ENCODE data around the gene RUNX1.
A peak's percentile ranks its signal among the peaks of the same experiment; 100 is the strongest.
"Not testable (repeated sequence)": the region's sequence is repeated elsewhere in the genome, so short reads cannot be mapped to it uniquely, and the experiment has no call there.

RUNX1 gene

DNA sequence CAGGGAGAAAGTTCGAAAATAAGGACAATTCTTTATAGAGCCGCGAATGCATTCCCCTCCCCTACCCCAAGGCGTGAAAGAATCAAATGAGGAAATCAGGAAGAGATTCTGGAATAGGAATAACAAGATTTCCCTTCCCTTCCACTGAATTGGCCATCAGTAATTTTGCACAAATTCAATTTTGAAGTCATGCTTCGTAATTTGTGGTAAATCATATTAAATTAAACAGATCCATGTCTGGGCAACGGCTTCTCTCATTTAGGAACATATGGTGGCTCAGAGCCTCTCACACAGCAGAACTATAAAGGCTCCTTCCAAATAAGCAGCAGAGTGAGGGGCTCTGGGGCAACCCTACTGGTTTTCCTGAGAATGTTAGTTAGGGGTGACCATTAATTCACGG, 227.4 kb downstream of the RUNX1 start:
- no peak for DNase-seq

DNA sequence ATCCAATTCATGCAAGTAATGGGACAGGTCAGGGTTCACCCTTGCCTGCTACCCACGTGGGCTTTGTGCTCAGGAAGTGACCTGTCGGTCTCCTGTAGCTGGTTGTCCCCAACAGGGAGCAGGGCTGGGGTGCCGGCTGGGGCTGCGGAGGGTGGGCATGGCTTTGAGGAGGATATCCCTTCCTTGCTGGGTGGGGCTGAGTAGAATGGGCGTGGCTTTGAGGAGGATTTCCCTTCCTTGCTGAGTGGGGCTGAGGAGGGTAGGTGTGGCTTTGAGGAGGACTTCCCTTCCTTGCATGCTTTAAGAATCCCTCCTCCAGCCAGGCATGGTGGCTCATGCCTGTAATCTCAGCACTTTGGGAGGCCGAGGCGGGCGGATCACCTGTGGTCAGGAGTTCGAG, 229.1 kb downstream of the RUNX1 start:
- DNase-seq, result peak in 1 of 2 experiments; percentile 15

DNA sequence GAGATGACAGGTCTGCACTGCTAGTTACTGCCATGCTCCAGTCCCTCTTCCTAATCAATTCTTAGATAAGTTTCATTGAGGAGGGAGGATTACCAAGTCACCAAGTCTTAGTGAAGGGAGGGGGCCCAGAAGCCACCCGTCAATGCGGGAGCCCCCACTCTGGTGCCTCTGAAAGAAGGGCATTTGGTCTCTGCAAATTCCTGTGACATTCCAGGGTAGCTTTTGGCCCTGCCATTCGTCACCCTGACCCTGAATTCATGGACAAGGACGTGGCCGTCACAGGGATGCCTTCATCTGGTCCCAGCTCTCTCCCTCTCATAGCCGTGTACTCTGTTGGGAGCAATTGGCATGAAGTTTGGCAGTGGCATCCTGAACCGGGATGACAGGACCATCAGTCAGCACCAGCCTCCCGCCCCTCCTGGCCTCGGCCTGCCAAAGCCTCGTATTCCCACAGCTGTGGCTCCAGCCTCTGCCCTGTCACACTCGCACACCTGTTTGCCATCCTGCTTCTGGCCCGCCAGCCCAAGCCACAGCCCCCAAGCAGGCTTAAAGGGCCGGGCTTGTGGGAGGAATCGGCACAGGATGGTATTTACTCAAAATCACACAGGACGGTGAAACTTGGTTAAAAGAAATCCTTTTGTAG, 229.6 kb downstream of the RUNX1 start:
- peak; percentile 10 to 14 for DNase-seq

DNA sequence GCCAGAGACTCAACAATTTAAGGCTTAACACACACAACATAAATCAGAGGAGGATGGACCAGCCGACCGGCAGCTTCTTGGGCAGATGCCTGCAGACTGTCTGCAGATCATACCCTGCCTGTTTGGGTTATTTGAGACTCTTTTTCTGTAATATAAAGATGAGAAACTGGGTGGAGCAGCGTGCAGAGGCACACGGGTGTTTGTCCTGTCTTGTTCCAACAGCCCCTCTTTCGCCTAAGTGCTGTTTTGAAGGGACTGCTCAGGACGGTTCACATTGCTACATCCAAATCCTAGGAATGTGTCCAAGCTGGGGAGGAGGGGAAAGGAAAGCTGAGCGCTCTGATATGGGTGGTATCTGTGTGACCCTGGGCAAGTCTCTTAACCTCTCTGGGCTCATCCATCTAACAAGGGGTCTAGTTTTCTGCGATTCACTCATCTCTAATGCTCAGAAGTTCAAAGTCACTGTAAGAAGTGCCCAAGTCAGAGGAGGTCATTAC, 230.4 kb downstream of the RUNX1 start:
- DNase-seq, result peak in 1 of 2 experiments; percentile 2

DNA sequence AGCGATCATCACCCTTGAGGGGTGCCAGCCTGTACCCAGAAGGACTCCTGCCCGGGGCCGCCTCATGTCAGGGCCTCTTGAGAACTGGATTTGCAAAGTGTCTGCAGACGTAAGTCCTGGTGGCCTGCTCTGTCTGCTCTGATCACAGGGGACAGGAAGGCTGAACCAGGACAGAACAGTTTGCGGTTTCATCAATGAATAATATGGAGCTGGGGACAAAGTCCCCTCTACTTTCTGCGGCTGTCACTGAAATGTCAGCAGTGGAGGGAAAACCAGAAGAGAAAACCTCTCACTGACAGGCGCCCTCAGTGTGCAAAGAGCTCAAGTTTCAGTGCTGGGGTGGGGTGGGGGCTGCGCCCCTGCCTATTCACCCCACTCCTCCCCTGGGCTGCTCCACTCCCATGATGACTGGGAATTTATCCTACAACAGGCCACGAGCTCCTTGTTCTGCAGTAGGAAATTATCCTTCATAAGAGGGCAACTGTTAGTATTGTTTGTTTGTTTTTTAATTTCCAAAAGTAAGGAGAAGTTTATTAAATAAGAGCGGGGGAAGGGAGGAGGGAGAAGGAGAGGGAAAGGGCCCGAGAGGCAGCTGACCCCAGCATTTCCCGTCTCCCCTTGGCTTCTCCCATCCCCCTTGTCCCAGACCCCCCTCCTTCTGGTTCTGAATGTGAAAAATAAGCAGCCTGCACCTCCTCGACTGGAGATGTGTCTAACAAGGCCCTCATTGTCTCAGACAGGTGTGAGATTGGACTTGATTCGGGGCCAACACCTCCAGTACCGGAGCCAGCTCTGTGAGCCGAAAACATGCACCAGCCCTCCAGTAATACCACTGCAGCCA, 231.1 kb downstream of the RUNX1 start:
- peak; percentile 6 to 8 for DNase-seq

DNA sequence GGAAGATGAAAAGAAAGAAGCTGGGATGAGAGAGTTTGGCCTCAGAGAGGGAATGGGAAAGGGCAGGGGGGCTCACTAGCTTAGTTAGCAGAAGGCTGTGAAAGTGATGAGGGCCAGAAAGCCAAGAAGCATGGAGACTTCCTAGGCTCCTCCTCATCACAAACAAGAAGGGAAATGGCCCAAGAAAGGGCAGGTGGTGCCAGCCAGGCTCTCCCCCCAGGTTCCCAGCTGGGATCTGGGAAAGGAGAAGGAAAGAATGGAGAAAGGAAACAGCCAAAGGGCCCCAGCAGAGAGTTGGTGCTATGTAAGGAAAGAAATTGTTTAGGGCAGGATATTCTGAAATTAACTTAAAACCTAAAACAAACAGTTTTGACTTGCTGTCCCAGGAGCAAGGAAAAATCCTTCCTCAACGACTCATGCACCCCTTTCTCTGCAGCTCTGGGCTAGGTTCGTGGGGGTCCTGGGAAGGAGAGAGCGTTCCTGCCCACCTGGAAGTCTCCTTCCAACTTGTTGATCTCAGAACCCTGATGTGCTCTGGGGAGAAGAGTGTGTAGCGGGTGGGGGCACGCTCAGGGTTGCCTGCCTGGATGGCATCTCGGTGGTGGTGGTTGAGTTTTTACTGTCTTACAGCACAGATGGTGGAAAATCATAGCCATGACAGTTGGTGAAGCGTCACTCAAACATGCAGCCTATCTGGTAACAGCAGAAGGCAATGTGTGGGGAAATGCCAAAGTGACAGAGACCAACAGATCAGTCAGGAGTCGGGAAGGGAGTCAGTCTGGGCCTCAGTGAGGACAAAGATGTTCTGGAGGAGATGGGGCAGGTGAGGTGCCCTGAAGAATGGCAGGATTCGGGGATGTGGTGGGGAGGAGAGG, 233.0 kb downstream of the RUNX1 start:
- DNase-seq, result no peak

DNA sequence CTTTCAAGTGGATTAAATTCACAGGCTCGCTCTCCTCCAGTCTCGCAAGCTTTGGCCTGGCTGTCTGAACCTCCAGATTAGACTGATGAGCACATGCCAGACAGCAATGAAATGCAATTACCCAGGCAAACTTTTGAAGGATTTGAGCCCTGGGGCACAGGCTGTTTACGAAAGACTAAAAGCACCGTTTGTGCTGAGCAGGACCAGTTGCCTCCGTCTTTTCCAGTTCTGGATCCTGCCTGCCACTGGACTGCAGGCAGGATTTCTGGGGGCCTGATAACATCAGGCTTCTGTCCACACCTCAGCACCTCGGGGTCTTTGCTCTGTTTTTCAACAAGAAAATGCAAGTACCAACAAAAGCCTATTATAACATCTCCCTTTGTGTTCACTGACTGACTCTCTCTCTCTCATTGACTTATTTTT, 234.6 kb downstream of the RUNX1 start:
- DNase-seq, result no peak

DNA sequence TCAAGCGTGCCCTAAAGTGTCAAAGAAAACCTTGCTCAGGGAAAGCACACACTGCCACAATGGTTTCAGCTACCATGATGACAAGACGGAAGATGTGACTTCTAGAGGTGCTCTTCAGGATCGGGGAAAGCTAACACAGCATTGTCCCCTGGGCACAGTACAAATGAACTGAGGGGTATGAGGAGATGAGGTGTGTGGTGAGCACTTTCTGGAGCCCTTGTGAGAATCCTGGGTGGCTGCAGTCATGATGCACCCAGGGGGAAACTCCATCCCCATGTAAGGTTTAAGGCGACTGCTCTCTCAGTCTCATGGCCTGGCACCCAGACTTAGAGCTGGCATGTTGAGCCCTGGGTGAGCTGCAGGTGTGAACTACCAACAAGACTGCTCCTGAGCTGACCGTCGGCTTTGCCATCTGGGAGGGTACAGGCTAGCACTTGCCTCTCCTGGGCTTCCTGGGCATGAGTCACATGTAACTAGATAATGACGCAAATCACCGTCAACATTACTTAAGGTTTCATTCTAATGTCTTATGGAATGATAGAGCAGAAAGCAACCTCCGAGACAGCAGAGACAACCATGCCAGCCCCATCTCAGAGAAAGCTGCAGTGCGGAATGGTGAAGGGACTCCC, 235.7 kb downstream of the RUNX1 start:
- DNase-seq, result no peak

DNA sequence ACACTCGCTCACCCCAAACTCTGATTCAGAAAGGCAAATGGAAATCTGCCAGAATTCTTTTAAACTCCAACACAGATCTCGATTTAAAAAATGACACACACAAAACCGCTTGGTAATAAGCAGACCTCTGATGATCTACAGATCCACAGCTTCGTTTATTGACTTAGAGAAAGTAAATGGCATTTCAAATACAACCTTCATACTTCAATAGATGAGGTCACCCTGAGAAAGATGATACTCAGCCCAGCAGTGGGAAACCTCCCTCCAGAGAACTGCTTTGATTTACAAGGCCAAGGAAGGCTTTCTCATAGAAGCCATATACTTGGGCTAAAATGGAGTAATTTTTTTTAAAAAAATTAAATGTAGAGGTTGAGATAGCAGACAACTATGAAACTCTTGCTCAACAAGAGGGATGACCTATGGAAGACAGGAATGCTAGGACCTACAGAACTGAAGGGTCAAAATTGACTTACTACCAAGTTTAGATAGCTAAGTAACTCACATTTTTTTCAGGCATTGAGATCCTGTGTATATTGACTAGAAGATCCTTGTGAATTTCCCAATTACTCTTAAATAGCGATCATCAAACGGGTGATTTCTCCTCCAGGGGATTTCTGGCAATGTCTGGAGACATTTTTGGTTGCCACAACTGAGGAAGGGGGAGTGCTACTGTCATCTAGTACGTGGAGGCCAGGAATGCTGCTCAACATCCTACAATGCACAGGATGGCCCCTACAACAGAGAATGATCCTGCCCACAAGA, 236.4 kb downstream of the RUNX1 start:
- DNase-seq, result no peak

- no peak for DNase-seq
These were observed 237.7 kb downstream of the RUNX1 start for GRCh38 chr21:34811368-34811767.

DNA sequence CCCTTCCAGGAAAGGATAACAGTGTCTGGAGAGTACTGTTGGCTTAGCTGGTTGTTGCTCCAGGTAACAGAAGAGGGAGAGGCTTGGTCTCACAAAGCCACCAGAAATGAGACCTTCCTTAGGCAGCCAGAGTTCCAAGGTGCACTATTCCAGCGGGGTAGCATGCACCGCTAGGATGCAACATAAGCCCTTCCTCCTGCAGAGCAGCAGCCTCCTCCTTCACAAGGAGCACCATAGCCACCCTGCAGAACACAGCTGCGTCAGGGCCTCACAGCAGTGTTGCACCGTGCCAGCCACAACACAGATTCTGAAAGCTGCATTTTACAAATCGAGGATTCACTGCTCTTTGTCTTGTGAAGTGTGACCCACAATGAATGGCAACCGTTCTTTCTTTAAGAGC, 238.3 kb downstream of the RUNX1 start:
- DNase-seq, result no peak

GRCh38 chr21:34809822-34810221, 239.3 kb downstream of the RUNX1 start:
- DNase-seq, result no peak

DNA sequence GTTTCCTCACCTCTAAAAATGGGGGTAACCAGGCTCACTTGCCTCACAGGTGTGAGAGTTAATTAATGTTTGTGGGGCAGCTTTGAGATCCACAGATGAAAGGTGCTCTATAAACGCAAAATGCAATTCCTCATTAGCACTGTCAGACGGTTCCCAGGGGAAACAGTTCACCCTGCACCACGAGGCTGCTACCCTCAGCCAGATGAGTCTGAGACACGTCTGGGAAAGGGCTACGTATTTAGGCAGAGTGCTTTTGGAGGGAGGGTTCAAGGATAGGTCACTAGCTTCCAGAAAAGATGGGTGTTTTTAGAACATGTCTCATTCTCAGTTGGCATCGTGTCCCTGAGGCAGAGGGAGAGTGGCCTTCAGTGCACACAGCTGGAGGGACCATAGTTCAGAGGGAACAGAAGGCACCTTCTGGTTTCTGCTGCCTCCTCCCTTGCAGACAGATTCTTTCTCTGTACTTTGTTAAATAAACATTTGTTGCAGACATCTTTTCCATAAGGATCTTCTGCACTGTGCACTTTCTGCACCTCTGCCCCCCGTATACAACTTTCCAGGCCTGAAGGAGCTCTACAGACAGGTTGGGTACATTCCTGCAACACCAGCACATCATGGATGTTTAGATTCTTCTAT, 240.4 kb downstream of the RUNX1 start:
- DNase-seq, result no peak

DNA sequence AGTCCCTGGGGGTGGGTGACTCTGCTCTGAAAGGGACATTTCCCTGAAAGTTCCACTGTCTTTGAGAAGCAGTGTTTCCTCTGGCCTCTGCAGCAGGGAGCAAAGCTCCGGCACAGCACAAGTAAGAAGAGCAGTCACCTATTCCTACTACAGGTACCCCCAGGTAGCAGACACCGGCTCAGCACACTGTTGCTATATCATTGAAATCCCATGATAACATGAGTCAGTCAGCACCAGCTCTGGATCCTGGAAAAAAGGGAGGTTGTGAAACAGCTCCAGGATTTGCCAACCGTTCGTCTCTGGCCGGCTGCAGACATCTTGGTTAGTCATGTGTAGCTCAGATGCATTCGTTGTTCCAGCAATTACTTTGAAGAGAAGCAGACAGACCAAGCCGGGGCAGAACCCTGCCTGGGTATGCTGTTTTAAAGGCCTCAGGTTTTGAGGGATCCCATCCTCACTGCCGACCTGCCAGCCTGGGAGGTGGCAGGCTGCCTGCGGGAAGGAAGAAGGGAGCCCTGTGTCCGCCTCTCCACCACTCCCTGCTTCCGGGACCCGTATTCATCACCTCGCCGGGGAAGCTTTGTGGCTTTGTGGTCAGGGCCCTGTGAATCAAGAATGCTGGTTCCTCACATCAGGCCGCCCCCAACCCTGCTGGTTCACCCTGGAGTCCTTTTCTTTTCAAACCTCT, 241.1 kb downstream of the RUNX1 start:
- peak; percentile 84 for DNase-seq

DNA sequence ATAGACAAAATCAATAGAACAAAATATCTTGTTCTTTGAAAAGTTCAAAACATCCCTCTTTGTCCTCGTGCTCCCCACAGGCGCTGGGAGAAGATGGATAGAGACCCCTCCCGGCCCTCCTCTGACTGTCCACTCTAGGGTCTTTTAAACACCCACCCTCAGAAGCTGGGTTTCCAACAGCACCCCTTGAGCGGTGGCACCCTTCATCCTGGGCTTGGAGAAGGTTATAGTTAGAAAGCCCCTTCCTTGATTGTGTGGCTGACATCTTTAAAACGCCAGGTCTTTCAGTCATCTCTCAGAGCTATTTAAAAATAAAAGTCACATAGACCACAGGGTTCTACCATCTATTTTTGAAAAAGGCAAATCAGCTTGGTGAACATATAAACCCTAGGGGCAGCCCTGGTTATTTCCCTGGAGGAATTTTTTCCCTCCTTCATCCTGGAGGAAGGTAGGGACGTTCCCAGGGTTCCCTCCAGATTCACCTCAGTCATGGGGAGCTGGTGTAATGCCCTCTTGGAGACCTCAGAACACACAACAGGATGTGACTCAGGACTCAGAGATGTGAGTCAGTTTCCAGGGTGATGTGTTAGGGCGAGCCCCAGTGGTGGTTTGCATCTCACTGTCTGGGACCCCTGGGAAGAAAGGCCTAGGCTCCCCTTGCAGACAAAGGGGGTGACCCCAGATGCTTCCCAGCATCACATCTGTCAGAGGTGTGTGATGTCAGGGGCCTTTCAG, 241.8 kb downstream of the RUNX1 start:
- peak; percentile 74 to 78 for DNase-seq

DNA sequence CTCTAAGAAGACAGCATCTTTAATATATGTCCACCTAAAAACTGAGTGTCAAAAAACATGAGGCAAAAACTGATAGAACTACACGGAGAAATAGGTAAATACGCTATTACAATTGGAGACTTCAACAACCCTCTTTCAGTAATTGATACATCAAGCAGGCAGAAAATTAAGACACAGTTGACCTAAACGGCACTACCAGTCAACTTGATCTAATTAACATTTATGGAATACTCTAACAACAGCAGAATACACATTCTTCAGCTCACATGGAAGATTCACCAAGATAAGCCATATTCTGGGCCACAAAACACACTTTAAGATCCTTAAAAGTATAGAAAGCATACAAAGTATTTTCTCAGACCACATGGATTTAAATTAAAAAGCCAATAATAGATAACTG, 242.7 kb downstream of the RUNX1 start:
- no peak for DNase-seq

DNA sequence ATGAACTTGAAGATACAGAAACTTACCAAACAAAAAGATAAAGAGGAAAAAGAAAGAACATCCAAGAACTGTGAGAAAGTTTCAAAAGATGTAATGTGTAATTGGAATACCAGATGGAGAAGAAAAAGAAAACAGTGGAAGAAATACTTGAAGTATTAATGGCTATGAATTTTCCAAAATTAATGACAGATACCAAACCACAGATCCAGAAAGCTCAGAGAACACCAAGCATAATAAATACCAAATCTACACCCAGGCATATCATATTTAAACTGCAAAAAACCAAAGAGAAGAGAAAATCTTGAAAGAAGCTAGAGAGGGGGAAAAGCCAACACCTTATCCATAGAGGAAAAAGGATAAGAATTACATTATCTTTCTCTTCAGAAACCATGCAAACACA, 243.9 kb downstream of the RUNX1 start:
- DNase-seq, result no peak

DNA sequence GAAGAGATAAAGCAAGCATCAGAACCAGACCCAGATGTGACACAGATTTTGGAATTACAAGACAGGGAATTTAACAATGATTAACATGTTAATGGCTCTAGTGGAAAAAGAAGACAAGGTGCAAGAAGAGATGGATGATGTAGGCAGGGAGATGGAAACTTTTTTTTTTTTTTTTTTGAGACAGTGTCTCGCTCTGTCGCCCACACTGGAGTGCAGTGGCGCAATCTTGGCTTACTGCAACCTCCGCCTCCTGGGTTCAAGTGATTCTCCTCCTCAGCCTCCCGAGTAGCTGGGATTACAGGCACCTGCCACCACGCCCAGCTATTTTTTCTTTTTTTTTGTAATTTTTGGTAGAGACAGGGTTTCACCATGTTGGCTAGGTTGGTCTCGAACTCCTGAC, 244.5 kb downstream of the RUNX1 start:
- DNase-seq, result not testable (repeated sequence)

DNA sequence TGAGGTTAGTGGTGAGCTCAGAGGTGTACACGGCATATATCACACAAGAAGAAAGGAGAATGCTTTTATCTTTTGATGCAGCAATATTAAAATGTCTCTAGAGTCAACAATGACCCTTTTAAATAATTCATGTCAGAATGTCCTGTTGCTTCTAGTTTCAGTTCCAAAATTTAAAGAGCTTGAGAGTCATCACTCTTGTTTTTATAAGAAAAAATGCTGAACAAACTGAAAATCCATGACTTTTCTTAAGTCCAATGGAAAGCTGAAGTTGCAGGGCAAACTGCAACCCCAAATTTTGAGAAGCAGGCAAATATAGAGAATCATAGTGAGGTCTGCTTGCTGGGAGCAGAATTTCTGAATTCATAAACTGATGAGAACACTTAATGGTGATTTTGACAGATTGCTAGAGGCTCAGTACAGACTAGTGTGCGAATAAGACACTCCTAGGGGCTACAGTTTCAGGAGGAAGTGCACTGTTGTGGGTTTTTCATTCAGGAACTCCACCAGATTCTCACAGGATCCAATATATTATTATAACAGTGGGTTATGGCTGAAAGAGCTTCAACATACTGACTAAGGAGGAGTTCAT, 245.2 kb downstream of the RUNX1 start:
- DNase-seq, result no peak
